Uterus (tissue), 2 donors: Measurements from ENCODE around the gene DCTN3.

Experiments used
- CTCF ChIP-seq, 4 experiments: fragments of 200-600 bp in 2 of 4; fragments of 450-650 bp in 2 of 4; sonication (generic) in 2 of 4; IDR thresholded peaks; one replicate each; pipeline ENCODE4 v1.5.1; 2016 to 2019; ENCODE audit warnings: antibody characterized with exemption in 4 of 4, mild to moderate bottlenecking in 2 of 4, moderate library complexity in 1 of 4
- POLR2A ChIP-seq, 2 donors: fragments of 450-650 bp; IDR thresholded peaks; one replicate each; pipeline ENCODE4 v1.6.1; 2016; ENCODE audit warnings: antibody characterized with exemption in 2 of 2, mild to moderate bottlenecking in 1 of 2, moderate library complexity in 1 of 2

GRCh38 chr9:34656992-34657391 is 36.7 kb upstream of the DCTN3 start:
- TF ChIP-seq CTCF (IDR thresholded peaks at IDR 0.05) (no peak), POLR2A (IDR thresholded peaks at IDR 0.05) (no peak)
